ENCODE results near the gene ZNF83. TPM values are rescaled to one million over a fixed set of nuclear protein-coding genes. Genes with fewer than 3 reads are reported as not detected.
"Not testable (repeated sequence)": the region's sequence is repeated elsewhere in the genome, so short reads cannot be mapped to it uniquely, and the experiment has no call there.

Gene ZNF83
- total RNA-seq, 2 experiments from 2014 or later = 49.1 to 49.7 TPM

DNA sequence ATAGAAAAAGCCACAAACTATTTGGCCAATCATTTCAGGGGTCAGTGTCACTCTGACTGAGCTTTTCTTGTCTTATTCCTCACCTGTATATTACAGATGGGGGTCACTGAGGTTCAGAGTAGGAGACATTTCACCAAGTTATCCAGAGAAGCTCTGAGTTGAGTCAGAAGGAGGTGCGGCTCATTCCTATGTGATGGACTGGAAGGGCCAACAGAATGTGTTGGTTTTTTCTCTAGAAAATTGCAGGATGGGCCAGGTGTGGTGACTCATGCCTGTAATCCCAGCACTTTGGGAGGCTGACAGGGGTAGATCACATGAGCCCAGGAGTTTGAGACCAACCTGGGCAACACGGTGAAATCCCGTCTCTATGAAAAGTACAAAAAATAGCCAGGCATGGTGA is 24.5 kb upstream of the ZNF83 start:
- no peak for DNase-seq
- Mint-ChIP-seq H3K4me1 (no peaks in the 10 kb centered on the region), H3K4me3 (no peak overlapping the region), H3K36me3 (ENCODE audit: low read depth) (peaks cover 91% of the 10 kb centered on the region), H3K27ac (no peak overlapping the region), H3K9me3 (peaks cover 38% of the 10 kb centered on the region), H3K27me3 (no peaks in the 10 kb centered on the region)
- ChIA-PET POLR2A (no interaction called here), CTCF (no interaction called here)

DNA sequence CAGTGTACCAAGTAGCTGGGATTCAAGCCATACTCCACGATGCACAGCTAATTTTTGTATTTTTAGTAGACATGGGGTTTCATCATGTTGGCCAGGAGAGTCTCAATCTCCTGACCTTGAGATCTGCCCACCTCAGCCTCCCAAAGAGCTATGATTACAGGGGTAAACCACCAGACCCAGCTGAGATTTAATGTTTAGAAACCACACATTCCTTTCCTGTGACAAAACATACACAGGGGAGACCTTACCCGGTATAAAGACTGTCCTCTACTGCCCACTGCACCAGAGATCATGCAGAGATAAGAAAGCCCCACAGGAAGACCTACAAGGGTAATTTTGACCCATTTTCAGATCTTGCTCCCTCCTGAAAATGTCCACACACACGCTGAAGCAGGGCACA is 22.8 kb upstream of the ZNF83 start:
- no peaks in the 10 kb centered on the region for H3K4me1 Mint-ChIP-seq
- H3K27ac Mint-ChIP-seq = no peak overlapping the region
- no peaks in the 10 kb centered on the region for H3K27me3 Mint-ChIP-seq
- CTCF ChIA-PET = no interaction called here
- POLR2A ChIA-PET = no interaction called here
- no peak overlapping the region for H3K4me3 Mint-ChIP-seq
- DNase-seq = no peak
- H3K36me3 Mint-ChIP-seq (ENCODE audit: low read depth) = peaks cover 90% of the 10 kb centered on the region
- peaks cover 42% of the 10 kb centered on the region for H3K9me3 Mint-ChIP-seq

DNA sequence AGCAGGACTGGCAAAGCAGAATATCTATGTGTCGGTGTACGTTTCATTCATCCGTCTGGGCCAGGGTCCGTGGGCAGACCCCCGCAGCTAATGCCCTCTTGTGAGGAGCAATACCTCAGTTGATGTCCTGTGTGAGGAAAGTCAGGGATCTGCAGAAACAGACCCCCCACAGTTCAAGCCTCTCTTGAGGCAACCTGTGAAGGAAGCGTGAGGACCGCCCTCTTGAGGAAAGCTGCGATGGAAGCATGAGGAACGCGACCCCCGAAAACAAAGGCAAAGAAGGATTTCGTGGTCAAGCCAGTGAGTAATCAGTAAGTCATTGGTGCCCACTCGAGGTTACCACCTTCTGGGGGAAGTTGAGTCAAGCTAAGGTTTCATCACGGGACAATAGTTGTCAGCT is 20.9 kb upstream of the ZNF83 start:
- Mint-ChIP-seq H3K9me3 (peaks cover 41% of the 10 kb centered on the region), H3K4me1 (no peaks in the 10 kb centered on the region), H3K27ac (no peak overlapping the region), H3K36me3 (ENCODE audit: low read depth) (peaks cover 91% of the 10 kb centered on the region), H3K27me3 (no peaks in the 10 kb centered on the region), H3K4me3 (no peak overlapping the region)
- ChIA-PET POLR2A (no interaction called here), CTCF (no interaction called here)
- DNase-seq = no peak

DNA sequence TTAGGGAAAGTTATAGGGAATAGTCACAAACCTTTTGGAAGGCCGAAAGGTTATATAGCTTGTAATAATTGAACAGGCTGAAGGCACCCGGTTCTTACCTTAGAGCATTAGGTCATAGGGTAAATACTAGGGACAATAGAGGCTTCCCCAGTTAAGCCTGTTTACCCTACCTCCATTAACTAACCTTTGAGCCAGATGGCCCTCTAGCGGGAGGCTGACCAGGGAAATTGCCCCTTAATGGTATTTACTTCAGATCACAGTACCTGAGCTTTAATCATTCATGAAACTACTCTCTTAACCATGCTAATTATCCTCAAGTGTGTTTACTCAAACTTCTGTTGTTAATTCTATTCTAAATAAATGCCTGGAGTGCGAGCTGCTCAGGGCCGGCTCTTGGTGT is 20.4 kb upstream of the ZNF83 start:
- peaks cover 95% of the 10 kb centered on the region for H3K36me3 Mint-ChIP-seq (ENCODE audit: low read depth)
- H3K4me3 Mint-ChIP-seq = no peak overlapping the region
- peaks cover 44% of the 10 kb centered on the region for H3K9me3 Mint-ChIP-seq
- no peaks in the 10 kb centered on the region for H3K27me3 Mint-ChIP-seq
- ChIA-PET POLR2A (no interaction called here), CTCF (no interaction called here)
- H3K27ac Mint-ChIP-seq = no peak overlapping the region
- H3K4me1 Mint-ChIP-seq = no peaks in the 10 kb centered on the region
- DNase-seq = no peak

DNA sequence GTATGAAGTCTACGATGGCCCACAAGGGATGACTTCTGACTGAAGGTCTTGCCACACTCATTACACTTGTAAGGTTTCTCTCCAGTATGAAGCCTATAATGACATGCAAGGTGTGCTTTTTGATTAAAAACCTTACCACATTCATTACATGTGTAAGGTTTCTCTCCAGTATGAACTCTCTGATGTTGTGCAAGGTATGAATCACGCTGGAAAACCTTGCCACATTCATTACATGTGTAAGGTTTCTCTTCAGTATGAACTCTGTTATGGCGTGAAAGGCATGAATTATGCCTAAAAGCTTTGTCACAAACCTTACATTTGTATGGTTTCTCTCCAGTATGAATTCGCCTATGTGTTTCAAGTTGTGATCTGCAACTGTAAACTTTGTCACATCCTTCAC is 15.0 kb upstream of the ZNF83 start:
- H3K27ac Mint-ChIP-seq = no peak overlapping the region
- H3K27me3 Mint-ChIP-seq = no peaks in the 10 kb centered on the region
- ChIA-PET CTCF (no interaction called here), POLR2A (no interaction called here)
- no peaks in the 10 kb centered on the region for H3K4me1 Mint-ChIP-seq
- peaks cover 61% of the 10 kb centered on the region for H3K9me3 Mint-ChIP-seq
- no peak overlapping the region for H3K4me3 Mint-ChIP-seq
- DNase-seq = no peak
- H3K36me3 Mint-ChIP-seq (ENCODE audit: low read depth) = peaks cover 90% of the 10 kb centered on the region

GRCh38 chr19:52651956-52652355 is 13.8 kb upstream of the ZNF83 start:
- ChIA-PET POLR2A (no interaction called here), CTCF (no interaction called here)
- H3K27me3 Mint-ChIP-seq = no peaks in the 10 kb centered on the region
- peaks cover 69% of the 10 kb centered on the region for H3K9me3 Mint-ChIP-seq
- H3K4me1 Mint-ChIP-seq = no peaks in the 10 kb centered on the region
- H3K36me3 Mint-ChIP-seq (ENCODE audit: low read depth) = peaks cover 90% of the 10 kb centered on the region
- no peak overlapping the region for H3K27ac Mint-ChIP-seq
- DNase-seq = no peak
- no peak overlapping the region for H3K4me3 Mint-ChIP-seq

DNA sequence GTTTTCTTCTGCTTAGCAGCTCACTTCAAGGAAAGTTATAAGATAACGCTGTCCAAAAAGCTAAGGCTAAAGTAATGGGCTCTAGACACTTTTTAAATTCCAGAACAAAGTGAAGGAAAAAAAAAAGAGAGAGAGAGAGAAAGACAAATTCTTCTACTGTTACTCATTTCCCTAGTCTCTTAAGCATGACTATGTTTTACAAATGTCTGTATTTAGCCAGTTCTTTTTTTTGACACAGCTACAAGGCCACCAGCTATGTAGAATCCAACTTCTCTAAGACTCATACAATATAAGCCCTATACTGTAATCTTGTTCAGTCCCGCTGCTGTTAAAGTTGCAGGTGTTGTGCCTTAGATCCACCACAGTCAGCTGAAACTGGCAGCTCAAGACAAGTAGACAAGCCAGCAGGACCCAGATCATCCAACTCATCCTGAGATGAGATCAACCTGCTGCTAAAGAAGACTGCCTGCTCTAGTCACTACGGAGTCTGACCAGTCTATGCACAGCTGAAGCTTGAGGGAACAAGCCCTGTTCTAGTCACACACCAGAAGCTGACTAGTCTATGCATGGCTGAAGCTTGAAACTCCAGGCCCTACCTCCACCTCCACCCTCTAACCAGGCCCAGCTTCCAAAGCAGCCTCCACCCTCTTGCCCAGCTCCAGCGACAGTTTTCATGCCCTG is 10.3 kb upstream of the ZNF83 start:
- Mint-ChIP-seq H3K27ac (no peak overlapping the region), H3K9me3 (peaks cover 65% of the 10 kb centered on the region), H3K4me1 (no peaks in the 10 kb centered on the region), H3K4me3 (no peak overlapping the region), H3K27me3 (no peaks in the 10 kb centered on the region), H3K36me3 (ENCODE audit: low read depth) (peaks cover 78% of the 10 kb centered on the region)
- CTCF ChIA-PET = no interaction called here
- POLR2A ChIA-PET = interaction anchor here (1.1 kb wide), 2 partner anchors 8 to 82 kb away, joined by 3 read pairs; no protein-coding TSS in a partner anchor
- no peak for DNase-seq

DNA sequence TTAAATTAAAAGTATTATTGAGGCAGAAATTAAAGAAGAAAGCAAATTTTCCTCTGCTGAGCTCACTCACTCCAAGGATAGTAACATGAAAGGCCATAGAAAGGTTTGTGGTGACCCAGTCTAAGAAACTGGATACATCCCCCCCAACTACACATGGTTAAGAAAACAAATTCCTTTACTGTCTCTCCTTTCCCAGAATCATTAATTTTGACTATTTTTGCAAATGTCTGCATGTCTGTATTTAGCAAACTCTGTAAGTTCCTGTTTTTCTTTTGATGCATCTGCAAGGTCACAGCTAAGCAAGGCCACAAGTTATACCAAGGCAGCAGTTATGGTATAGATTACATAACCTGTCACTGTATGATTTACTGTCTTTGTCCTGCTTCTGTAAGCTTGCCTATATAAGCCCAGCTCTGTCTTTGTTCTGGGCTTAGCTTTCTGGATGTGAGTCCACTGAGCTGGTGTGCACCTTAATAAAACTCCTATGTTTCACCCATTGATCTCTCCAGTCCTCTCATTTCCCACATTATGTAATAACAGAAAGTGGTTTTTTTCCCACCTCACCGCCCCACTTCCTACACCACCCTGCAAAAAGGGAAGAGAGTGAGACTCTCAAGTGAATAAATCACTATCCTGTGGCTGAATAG is 8.5 kb upstream of the ZNF83 start:
- peaks cover 52% of the 10 kb centered on the region for H3K9me3 Mint-ChIP-seq
- CTCF ChIA-PET = no interaction called here
- DNase-seq = no peak

DNA sequence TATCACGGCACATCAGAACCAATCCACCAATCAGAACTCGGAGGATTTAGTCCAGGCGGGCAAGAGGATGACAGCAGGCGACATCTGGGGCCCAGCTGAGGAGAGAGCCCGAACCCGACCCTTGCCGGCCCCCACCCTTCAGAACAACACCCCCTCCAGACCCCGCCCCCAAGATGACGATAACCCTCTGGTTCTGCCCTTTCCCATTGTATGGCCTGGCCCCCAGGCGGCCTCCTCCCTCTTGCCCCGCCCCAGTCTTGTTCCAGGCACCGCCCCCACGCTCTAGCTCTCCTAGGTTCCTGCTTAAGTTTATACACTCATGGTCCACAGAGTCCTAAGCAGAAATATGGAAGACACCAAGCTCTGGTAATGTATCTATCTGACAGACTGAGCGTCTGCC is 2.8 kb upstream of the ZNF83 start:
- no peak overlapping the region for H3K27ac Mint-ChIP-seq
- no peak for DNase-seq
- POLR2A ChIA-PET = no interaction called here
- peaks cover 61% of the 10 kb centered on the region for H3K36me3 Mint-ChIP-seq (ENCODE audit: low read depth)
- H3K27me3 Mint-ChIP-seq = no peaks in the 10 kb centered on the region
- CTCF ChIA-PET = no interaction called here
- H3K4me3 Mint-ChIP-seq = no peak overlapping the region
- H3K4me1 Mint-ChIP-seq = peaks cover 21% of the 10 kb centered on the region
- H3K9me3 Mint-ChIP-seq = peaks cover 26% of the 10 kb centered on the region

More for the DNA sequence above, 8.5 kb upstream of the ZNF83 start:
- H3K36me3 Mint-ChIP-seq (ENCODE audit: low read depth) = peaks cover 70% of the 10 kb centered on the region
- POLR2A ChIA-PET = no interaction called here
- no peaks in the 10 kb centered on the region for H3K27me3 Mint-ChIP-seq
- H3K4me3 Mint-ChIP-seq = no peak overlapping the region
- H3K4me1 Mint-ChIP-seq = no peaks in the 10 kb centered on the region
- H3K27ac Mint-ChIP-seq = no peak overlapping the region

DNA sequence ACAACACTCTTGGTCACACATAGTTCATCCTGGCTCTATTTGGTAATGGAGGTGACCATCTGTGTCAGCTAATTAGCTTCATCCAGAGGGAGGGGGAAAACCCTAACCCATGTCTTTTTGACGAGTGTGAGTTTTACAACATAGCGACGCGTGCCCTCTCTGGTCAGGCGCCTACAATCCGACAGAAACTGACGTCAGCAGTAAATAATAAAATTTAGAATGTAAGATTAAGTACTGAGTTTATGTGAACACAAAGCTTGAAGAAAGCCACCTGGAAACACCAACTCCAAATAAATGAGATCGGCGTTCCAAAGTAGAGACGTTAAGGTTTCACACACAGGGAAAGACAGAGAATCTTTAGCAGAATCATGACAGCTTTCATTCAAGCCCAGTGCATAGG is 1.8 kb upstream of the ZNF83 start:
- Mint-ChIP-seq H3K4me3 (no peak overlapping the region), H3K27ac (no peak overlapping the region), H3K9me3 (peaks cover 28% of the 10 kb centered on the region), H3K4me1 (peaks cover 21% of the 10 kb centered on the region), H3K27me3 (no peaks in the 10 kb centered on the region), H3K36me3 (ENCODE audit: low read depth) (peaks cover 59% of the 10 kb centered on the region)
- ChIA-PET CTCF (interaction anchor here (0.6 kb wide), 1 partner anchor 36 kb away, joined by 3 read pairs; no protein-coding TSS in a partner anchor), POLR2A (no interaction called here)
- no peak for DNase-seq

DNA sequence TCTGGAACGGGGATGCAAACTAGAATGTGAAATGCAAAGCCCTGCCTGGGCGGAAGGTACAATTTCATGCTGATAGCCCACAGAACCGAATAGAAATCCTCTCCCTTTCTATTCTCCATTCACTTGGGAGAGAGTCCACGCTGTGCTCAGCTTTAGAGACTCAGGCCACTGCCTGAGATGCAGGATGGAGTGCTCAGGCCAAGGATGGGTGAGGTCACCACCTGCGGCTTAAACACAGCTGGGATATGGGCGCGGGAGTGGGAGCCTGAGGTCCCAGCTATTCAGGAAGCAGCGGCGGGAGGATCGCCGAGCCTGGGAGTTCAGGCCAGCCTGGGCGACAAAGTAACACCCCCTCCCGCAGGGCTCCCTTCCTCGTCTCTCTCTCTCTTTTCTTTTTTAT is 446 bp upstream of the ZNF83 start:
- Mint-ChIP-seq H3K9me3 (peaks cover 30% of the 10 kb centered on the region), H3K4me3 (peak overlapping the region; percentile 95), H3K27ac (no peak overlapping the region), H3K4me1 (peaks cover 21% of the 10 kb centered on the region), H3K36me3 (ENCODE audit: low read depth) (peaks cover 59% of the 10 kb centered on the region), H3K27me3 (no peaks in the 10 kb centered on the region)
- ChIA-PET POLR2A (interaction anchor here (1.0 kb wide), 1 partner anchor 449 kb away, joined by 3 read pairs; the partner anchor contains the start of gene PPP2R1A), CTCF (no interaction called here)
- no peak for DNase-seq

- CTCF ChIA-PET = no interaction called here
- Mint-ChIP-seq H3K4me3 (no peak overlapping the region), H3K27me3 (no peaks in the 10 kb centered on the region), H3K27ac (no peak overlapping the region), H3K4me1 (peaks cover 21% of the 10 kb centered on the region), H3K36me3 (ENCODE audit: low read depth) (peaks cover 68% of the 10 kb centered on the region), H3K9me3 (peaks cover 31% of the 10 kb centered on the region)
- POLR2A ChIA-PET = interaction anchor here (0.7 kb wide), 1 partner anchor 299 kb away, joined by 3 read pairs; no protein-coding TSS in a partner anchor
- DNase-seq = no peak
Observed at GRCh38 chr19:52635786-52636570, 2.2 kb downstream of the ZNF83 start.

DNA sequence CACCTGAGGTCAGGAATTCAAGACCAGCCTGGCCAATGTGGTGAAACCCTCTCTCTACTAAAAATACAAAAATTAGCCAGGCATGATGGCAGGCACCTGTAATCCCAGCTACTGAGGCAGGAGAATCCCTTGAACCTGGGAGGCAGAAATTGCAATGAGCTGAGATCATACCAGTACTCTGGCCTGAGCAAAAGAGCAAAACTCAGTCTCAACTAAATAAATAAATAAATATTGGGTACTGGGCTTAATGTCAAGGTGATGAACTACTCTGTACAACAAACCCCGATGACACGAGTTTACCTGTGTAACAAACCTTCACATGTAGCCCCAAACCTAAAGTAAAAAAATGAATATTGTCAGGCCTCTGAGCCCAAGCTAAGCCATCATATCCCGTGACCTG is 10.7 kb downstream of the ZNF83 start:
- H3K4me1 Mint-ChIP-seq, H3K27ac Mint-ChIP-seq, H3K4me3 Mint-ChIP-seq, DNase-seq, CTCF ChIA-PET, H3K27me3 Mint-ChIP-seq: not testable (repeated sequence)
- H3K36me3 Mint-ChIP-seq (ENCODE audit: low read depth) = peaks cover 47% of the 10 kb centered on the region
- POLR2A ChIA-PET = interaction anchor here (1.2 kb wide), 1 partner anchor 10 kb away, joined by 3 read pairs; no protein-coding TSS in a partner anchor
- H3K9me3 Mint-ChIP-seq = peaks cover 33% of the 10 kb centered on the region
